Measurements from ENCODE around the gene GTPBP10.

GTPBP10 gene

GRCh38 chr7:90404777-90405176, 58.3 kb downstream of the GTPBP10 start:
- Histone ChIP-seq H3K4me3 (ENCODE audit: low read length in 2 of 2) (no peak overlapping the region), H3K9ac (ENCODE audit: low read length in 2 of 2) (no peak overlapping the region), H3K4me1 (ENCODE audit: control insufficient read depth, insufficient read depth, low read length) (no peaks in the 10 kb centered on the region)

GRCh38 chr7:90407484-90407821, 60.9 kb downstream of the GTPBP10 start:
- Histone ChIP-seq H3K9me3 (ENCODE audit: control insufficient read depth in 2 of 2, low read length in 2 of 2) (no peaks in the 10 kb centered on the region), H3K4me3 (ENCODE audit: low read length in 2 of 2) (no peak overlapping the region), H3K36me3 (ENCODE audit: control insufficient read depth in 2 of 2, insufficient read depth in 2 of 2, low read length in 2 of 2) (peaks cover 15 to 19% of the 10 kb centered on the region in 2 donors), H3K9ac (ENCODE audit: low read length in 2 of 2) (no peak overlapping the region), H3K4me1 (ENCODE audit: control insufficient read depth, insufficient read depth, low read length) (no peaks in the 10 kb centered on the region), H3K27me3 (ENCODE audit: control insufficient read depth in 1 of 2, insufficient read depth in 2 of 2, low read length in 2 of 2) (no peaks in the 10 kb centered on the region), H3K27ac (ENCODE audit: low read length) (no peak overlapping the region)

More at GRCh38 chr7:90404777-90405176, 58.3 kb downstream of the GTPBP10 start:
- peaks cover 10 to 16% of the 10 kb centered on the region in 2 donors for H3K36me3 ChIP-seq (ENCODE audit: control insufficient read depth in 2 of 2, insufficient read depth in 2 of 2, low read length in 2 of 2)
- no peak overlapping the region for H3K27ac ChIP-seq (ENCODE audit: low read length)
- H3K9me3 ChIP-seq (ENCODE audit: control insufficient read depth in 2 of 2, low read length in 2 of 2) = no peaks in the 10 kb centered on the region
- H3K27me3 ChIP-seq (ENCODE audit: control insufficient read depth in 1 of 2, insufficient read depth in 2 of 2, low read length in 2 of 2) = no peaks in the 10 kb centered on the region

DNA sequence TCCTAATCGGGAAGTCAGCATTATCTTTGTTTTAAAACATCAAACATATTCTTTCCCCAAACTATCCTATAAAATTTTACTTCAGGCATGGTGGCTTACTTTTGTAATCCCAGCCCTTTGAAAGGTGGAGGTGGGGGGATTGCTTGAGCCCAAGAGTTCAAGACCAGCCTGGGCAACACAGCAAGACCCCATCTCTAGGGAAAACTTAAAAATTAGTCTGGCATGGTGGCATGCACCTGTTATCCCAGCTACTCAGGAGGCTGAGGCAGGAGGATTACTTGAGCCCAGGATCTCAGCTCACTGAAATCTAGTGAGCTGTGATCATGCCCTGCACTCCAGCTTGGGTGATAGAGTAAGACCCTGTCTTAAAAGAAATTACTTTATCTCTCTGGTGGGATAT, 61.6 kb downstream of the GTPBP10 start:
- Histone ChIP-seq H3K4me3 (ENCODE audit: low read length in 2 of 2) (no peak overlapping the region), H3K36me3 (ENCODE audit: control insufficient read depth in 2 of 2, insufficient read depth in 2 of 2, low read length in 2 of 2) (peaks cover 21 to 22% of the 10 kb centered on the region in 2 donors), H3K27ac (ENCODE audit: low read length) (no peak overlapping the region), H3K9ac (ENCODE audit: low read length in 2 of 2) (no peak overlapping the region), H3K9me3 (ENCODE audit: control insufficient read depth in 2 of 2, low read length in 2 of 2) (no peaks in the 10 kb centered on the region), H3K4me1 (ENCODE audit: control insufficient read depth, insufficient read depth, low read length) (no peaks in the 10 kb centered on the region), H3K27me3 (ENCODE audit: control insufficient read depth in 1 of 2, insufficient read depth in 2 of 2, low read length in 2 of 2) (no peaks in the 10 kb centered on the region)

GRCh38 chr7:90409667-90410066, 63.2 kb downstream of the GTPBP10 start:
- Histone ChIP-seq H3K9me3 (ENCODE audit: control insufficient read depth in 2 of 2, low read length in 2 of 2) (no peaks in the 10 kb centered on the region), H3K27ac (ENCODE audit: low read length) (no peak overlapping the region), H3K4me3 (ENCODE audit: low read length in 2 of 2) (no peak overlapping the region), H3K4me1 (ENCODE audit: control insufficient read depth, insufficient read depth, low read length) (no peaks in the 10 kb centered on the region), H3K27me3 (ENCODE audit: control insufficient read depth in 1 of 2, insufficient read depth in 2 of 2, low read length in 2 of 2) (no peaks in the 10 kb centered on the region), H3K9ac (ENCODE audit: low read length in 2 of 2) (no peak overlapping the region), H3K36me3 (ENCODE audit: control insufficient read depth in 2 of 2, insufficient read depth in 2 of 2, low read length in 2 of 2) (peaks cover 23% of the 10 kb centered on the region in 2 donors)

GRCh38 chr7:90411510-90411909, 65.0 kb downstream of the GTPBP10 start:
- H3K4me1 ChIP-seq (ENCODE audit: control insufficient read depth, insufficient read depth, low read length) = no peaks in the 10 kb centered on the region
- H3K9ac ChIP-seq (ENCODE audit: low read length in 2 of 2) = no peak overlapping the region
- no peaks in the 10 kb centered on the region for H3K27me3 ChIP-seq (ENCODE audit: control insufficient read depth in 1 of 2, insufficient read depth in 2 of 2, low read length in 2 of 2)
- H3K27ac ChIP-seq (ENCODE audit: low read length) = no peak overlapping the region
- peaks cover 21 to 23% of the 10 kb centered on the region in 2 donors for H3K36me3 ChIP-seq (ENCODE audit: control insufficient read depth in 2 of 2, insufficient read depth in 2 of 2, low read length in 2 of 2)
- H3K4me3 ChIP-seq (ENCODE audit: low read length in 2 of 2) = no peak overlapping the region
- H3K9me3 ChIP-seq (ENCODE audit: control insufficient read depth in 2 of 2, low read length in 2 of 2) = no peaks in the 10 kb centered on the region

- Histone ChIP-seq H3K27ac (ENCODE audit: low read length) (no peak overlapping the region), H3K4me1 (ENCODE audit: control insufficient read depth, insufficient read depth, low read length) (no peaks in the 10 kb centered on the region)
These were observed 66.1 kb downstream of the GTPBP10 start for GRCh38 chr7:90412458-90413184.

DNA sequence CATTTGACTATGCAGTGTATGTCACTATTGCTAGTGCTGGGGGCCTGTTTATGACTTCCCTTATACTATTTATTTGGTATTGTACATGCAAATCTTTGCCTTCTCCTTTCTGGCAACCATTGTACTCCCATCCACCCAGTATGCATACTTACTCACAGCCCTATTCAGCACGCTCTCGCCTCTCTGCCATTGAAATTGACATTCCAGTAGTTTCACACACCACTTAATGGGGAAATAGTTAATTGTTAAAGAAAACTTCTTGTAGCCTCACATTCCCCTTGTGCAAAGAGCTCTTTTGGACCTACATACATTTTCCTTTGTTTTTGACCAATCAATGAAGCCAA, 66.6 kb downstream of the GTPBP10 start:
- no peak overlapping the region for H3K4me3 ChIP-seq (ENCODE audit: low read length in 2 of 2)
- peaks cover 14 to 17% of the 10 kb centered on the region in 2 donors for H3K36me3 ChIP-seq (ENCODE audit: control insufficient read depth in 2 of 2, insufficient read depth in 2 of 2, low read length in 2 of 2)
- H3K27me3 ChIP-seq (ENCODE audit: control insufficient read depth in 1 of 2, insufficient read depth in 2 of 2, low read length in 2 of 2) = no peaks in the 10 kb centered on the region
- H3K9ac ChIP-seq (ENCODE audit: low read length in 2 of 2) = no peak overlapping the region
- H3K4me1 ChIP-seq (ENCODE audit: control insufficient read depth, insufficient read depth, low read length) = no peaks in the 10 kb centered on the region
- H3K9me3 ChIP-seq (ENCODE audit: control insufficient read depth in 2 of 2, low read length in 2 of 2) = no peaks in the 10 kb centered on the region
- no peak overlapping the region for H3K27ac ChIP-seq (ENCODE audit: low read length)

More at GRCh38 chr7:90412458-90413184, 66.1 kb downstream of the GTPBP10 start:
- Histone ChIP-seq H3K27me3 (ENCODE audit: control insufficient read depth in 1 of 2, insufficient read depth in 2 of 2, low read length in 2 of 2) (no peaks in the 10 kb centered on the region), H3K9ac (ENCODE audit: low read length in 2 of 2) (no peak overlapping the region), H3K36me3 (ENCODE audit: control insufficient read depth in 2 of 2, insufficient read depth in 2 of 2, low read length in 2 of 2) (peaks cover 17% of the 10 kb centered on the region in 2 donors), H3K4me3 (ENCODE audit: low read length in 2 of 2) (no peak overlapping the region), H3K9me3 (ENCODE audit: control insufficient read depth in 2 of 2, low read length in 2 of 2) (no peaks in the 10 kb centered on the region)

- no peaks in the 10 kb centered on the region for H3K27me3 ChIP-seq (ENCODE audit: control insufficient read depth in 1 of 2, insufficient read depth in 2 of 2, low read length in 2 of 2)
- H3K27ac ChIP-seq (ENCODE audit: low read length) = no peak overlapping the region
- H3K9me3 ChIP-seq (ENCODE audit: control insufficient read depth in 2 of 2, low read length in 2 of 2) = no peaks in the 10 kb centered on the region
- H3K4me1 ChIP-seq (ENCODE audit: control insufficient read depth, insufficient read depth, low read length) = no peaks in the 10 kb centered on the region
- H3K9ac ChIP-seq (ENCODE audit: low read length in 2 of 2) = no peak overlapping the region
- H3K4me3 ChIP-seq (ENCODE audit: low read length in 2 of 2) = no peak overlapping the region
- H3K36me3 ChIP-seq (ENCODE audit: control insufficient read depth in 2 of 2, insufficient read depth in 2 of 2, low read length in 2 of 2) = peaks cover 0 to 2% of the 10 kb centered on the region in 2 donors
These were observed 75.1 kb downstream of the GTPBP10 start for GRCh38 chr7:90421651-90422050.

- H3K27me3 ChIP-seq (ENCODE audit: control insufficient read depth in 1 of 2, insufficient read depth in 2 of 2, low read length in 2 of 2) = no peaks in the 10 kb centered on the region
- H3K9me3 ChIP-seq (ENCODE audit: control insufficient read depth in 2 of 2, low read length in 2 of 2) = no peaks in the 10 kb centered on the region
- H3K4me3 ChIP-seq (ENCODE audit: low read length in 2 of 2) = no peak overlapping the region
- H3K9ac ChIP-seq (ENCODE audit: low read length in 2 of 2) = no peak overlapping the region
- no peaks in the 10 kb centered on the region for H3K4me1 ChIP-seq (ENCODE audit: control insufficient read depth, insufficient read depth, low read length)
- H3K36me3 ChIP-seq (ENCODE audit: control insufficient read depth in 2 of 2, insufficient read depth in 2 of 2, low read length in 2 of 2) = no peaks in the 10 kb centered on the region
- H3K27ac ChIP-seq (ENCODE audit: low read length) = no peak overlapping the region
These were observed 78.2 kb downstream of the GTPBP10 start for GRCh38 chr7:90424720-90425119.

DNA sequence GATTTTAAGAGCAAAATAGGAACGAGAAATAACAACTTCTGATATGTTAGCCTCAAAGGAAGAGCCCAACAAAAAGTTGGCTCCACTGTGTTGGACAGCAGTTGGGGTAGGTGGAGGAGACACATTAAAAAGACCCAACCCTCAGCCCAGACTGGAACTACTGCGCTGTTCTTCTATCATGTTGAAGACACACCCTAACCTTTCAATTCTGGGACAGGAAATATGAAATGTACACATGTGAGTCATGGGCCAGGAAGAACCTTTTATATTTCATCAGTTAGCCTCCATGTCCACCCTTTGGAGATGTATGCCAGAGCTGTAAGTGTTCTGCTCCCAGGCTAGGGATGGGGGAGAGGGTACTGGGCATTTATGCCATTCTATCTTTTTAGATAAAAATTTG, 78.9 kb downstream of the GTPBP10 start:
- Histone ChIP-seq H3K9me3 (ENCODE audit: control insufficient read depth in 2 of 2, low read length in 2 of 2) (no peaks in the 10 kb centered on the region), H3K27ac (ENCODE audit: low read length) (no peak overlapping the region)

GRCh38 chr7:90430614-90431460, 84.3 kb downstream of the GTPBP10 start:
- no peaks in the 10 kb centered on the region for H3K4me1 ChIP-seq (ENCODE audit: control insufficient read depth, insufficient read depth, low read length)
- no peak overlapping the region for H3K9ac ChIP-seq (ENCODE audit: low read length in 2 of 2)
- H3K27me3 ChIP-seq (ENCODE audit: control insufficient read depth in 1 of 2, insufficient read depth in 2 of 2, low read length in 2 of 2) = no peaks in the 10 kb centered on the region
- H3K27ac ChIP-seq (ENCODE audit: low read length) = no peak overlapping the region
- no peak overlapping the region for H3K4me3 ChIP-seq (ENCODE audit: low read length in 2 of 2)
- H3K36me3 ChIP-seq (ENCODE audit: control insufficient read depth in 2 of 2, insufficient read depth in 2 of 2, low read length in 2 of 2) = no peaks in the 10 kb centered on the region
- H3K9me3 ChIP-seq (ENCODE audit: control insufficient read depth in 2 of 2, low read length in 2 of 2) = no peaks in the 10 kb centered on the region

More for the DNA sequence above, 78.9 kb downstream of the GTPBP10 start:
- Histone ChIP-seq H3K27me3 (ENCODE audit: control insufficient read depth in 1 of 2, insufficient read depth in 2 of 2, low read length in 2 of 2) (no peaks in the 10 kb centered on the region), H3K36me3 (ENCODE audit: control insufficient read depth in 2 of 2, insufficient read depth in 2 of 2, low read length in 2 of 2) (no peaks in the 10 kb centered on the region), H3K4me1 (ENCODE audit: control insufficient read depth, insufficient read depth, low read length) (no peaks in the 10 kb centered on the region), H3K4me3 (ENCODE audit: low read length in 2 of 2) (no peak overlapping the region), H3K9ac (ENCODE audit: low read length in 2 of 2) (no peak overlapping the region)
